GM21526 (cell line): ENCODE results near the gene FAM83B.

ENCODE experiments used
- ATAC-seq: cut with Tn5 transposase; IDR thresholded peaks from one replicate; pipeline ENCODE4 v1.9.1; 2021; ENCODE audit warnings: moderate library complexity; ENCODE audit not compliant: unreplicated experiment, low FRiP score

Gene FAM83B

GRCh38 chr6:54893818-54894217, 47.2 kb downstream of the FAM83B start:
- ATAC-seq: no peak

GRCh38 chr6:54896302-54896701, 49.7 kb downstream of the FAM83B start:
- no peak for ATAC-seq

GRCh38 chr6:54897462-54898189, 51.1 kb downstream of the FAM83B start:
- ATAC-seq: no peak

- no peak for ATAC-seq
Observed at GRCh38 chr6:54898767-54899166, 52.2 kb downstream of the FAM83B start.

- no peak for ATAC-seq
Observed at GRCh38 chr6:54899442-54899841, 52.9 kb downstream of the FAM83B start.

- no peak for ATAC-seq
Observed at GRCh38 chr6:54899986-54900385, 53.4 kb downstream of the FAM83B start.

- no peak for ATAC-seq
Observed at GRCh38 chr6:54900666-54901065, 54.1 kb downstream of the FAM83B start.

- ATAC-seq: no peak
Observed at GRCh38 chr6:54903884-54904283, 57.3 kb downstream of the FAM83B start.

GRCh38 chr6:54907355-54907754, 60.8 kb downstream of the FAM83B start:
- ATAC-seq: no peak

- no peak for ATAC-seq
Observed at GRCh38 chr6:54909184-54909583, 62.6 kb downstream of the FAM83B start.

- ATAC-seq: no peak
Observed at GRCh38 chr6:54910431-54910884, 63.9 kb downstream of the FAM83B start.

GRCh38 chr6:54910921-54911320, 64.3 kb downstream of the FAM83B start:
- ATAC-seq: no peak

- ATAC-seq: no peak
Observed at GRCh38 chr6:54913211-54913610, 66.6 kb downstream of the FAM83B start.

- no peak for ATAC-seq
Observed at GRCh38 chr6:54916858-54917257, 70.3 kb downstream of the FAM83B start.

GRCh38 chr6:54920628-54921027, 74.1 kb downstream of the FAM83B start:
- ATAC-seq: no peak

GRCh38 chr6:54921891-54922290, 75.3 kb downstream of the FAM83B start:
- ATAC-seq: no peak

- no peak for ATAC-seq
Observed at GRCh38 chr6:54929245-54929909, 82.8 kb downstream of the FAM83B start.

GRCh38 chr6:54932622-54933021, 86.1 kb downstream of the FAM83B start:
- no peak for ATAC-seq

- no peak for ATAC-seq
Observed at GRCh38 chr6:54935739-54936138, 89.2 kb downstream of the FAM83B start.

GRCh38 chr6:54937371-54937770, 90.8 kb downstream of the FAM83B start:
- no peak for ATAC-seq

- ATAC-seq: no peak
Observed at GRCh38 chr6:54957698-54958097, 111.1 kb downstream of the FAM83B start.

GRCh38 chr6:54958446-54958845, 111.9 kb downstream of the FAM83B start:
- no peak for ATAC-seq
